ENCODE results near the gene PDCD1LG2. TPM values are rescaled to one million over a fixed set of nuclear protein-coding genes. Genes with fewer than 3 reads are reported as not detected.

PDCD1LG2 gene
- total RNA-seq, 4 donors from 2014 or later: 0.47 to 4.6 (median 2.4) TPM

DNA sequence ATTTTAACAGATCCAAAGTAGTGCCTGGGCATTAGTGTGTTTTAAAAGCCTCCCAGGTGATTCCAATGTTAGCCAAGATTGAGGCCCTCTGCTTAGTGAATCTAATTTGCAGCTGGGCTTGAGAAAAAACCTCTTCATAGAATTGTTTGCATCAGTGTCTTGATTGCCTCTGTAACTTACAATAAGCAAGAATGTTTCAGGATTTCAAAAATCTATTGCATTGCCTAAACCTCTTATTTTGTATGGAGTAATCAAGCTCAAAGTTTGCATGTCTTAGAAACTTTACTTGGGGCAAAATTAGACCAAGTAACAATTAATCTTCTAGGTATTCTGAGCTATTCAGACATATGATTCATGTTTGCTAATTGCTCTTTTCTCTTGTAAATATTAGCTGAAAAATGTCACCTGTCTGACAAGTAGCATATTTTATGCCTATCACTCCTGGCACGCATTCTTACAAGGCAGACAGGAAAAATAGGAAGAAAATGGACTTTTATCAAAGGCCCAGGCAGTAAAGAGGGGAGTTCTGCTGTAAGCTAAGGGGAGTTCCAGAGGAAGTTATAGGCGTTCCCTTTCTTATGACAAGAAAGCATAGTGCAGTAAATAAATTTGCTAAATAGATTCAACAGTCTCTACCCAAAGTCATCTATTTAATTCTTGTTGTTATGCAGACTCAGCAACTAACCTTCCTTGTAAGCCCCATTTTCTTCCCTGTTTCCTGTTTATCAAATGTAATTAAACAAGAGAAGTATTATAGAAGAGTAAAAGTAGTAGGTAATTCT is 21.0 kb downstream of the PDCD1LG2 start:
- Histone ChIP-seq H3K4me3 (no peak overlapping the region), H3K9me3 (no peaks in the 10 kb centered on the region), H3K36me3 (peaks cover 0 to 3% of the 10 kb centered on the region in 2 donors), H3K27me3 (no peaks in the 10 kb centered on the region), H3K27ac (no peak overlapping the region), H3K4me1 (no peaks in the 10 kb centered on the region)
- ATAC-seq: no peak
- TF ChIP-seq, protein P1, sequence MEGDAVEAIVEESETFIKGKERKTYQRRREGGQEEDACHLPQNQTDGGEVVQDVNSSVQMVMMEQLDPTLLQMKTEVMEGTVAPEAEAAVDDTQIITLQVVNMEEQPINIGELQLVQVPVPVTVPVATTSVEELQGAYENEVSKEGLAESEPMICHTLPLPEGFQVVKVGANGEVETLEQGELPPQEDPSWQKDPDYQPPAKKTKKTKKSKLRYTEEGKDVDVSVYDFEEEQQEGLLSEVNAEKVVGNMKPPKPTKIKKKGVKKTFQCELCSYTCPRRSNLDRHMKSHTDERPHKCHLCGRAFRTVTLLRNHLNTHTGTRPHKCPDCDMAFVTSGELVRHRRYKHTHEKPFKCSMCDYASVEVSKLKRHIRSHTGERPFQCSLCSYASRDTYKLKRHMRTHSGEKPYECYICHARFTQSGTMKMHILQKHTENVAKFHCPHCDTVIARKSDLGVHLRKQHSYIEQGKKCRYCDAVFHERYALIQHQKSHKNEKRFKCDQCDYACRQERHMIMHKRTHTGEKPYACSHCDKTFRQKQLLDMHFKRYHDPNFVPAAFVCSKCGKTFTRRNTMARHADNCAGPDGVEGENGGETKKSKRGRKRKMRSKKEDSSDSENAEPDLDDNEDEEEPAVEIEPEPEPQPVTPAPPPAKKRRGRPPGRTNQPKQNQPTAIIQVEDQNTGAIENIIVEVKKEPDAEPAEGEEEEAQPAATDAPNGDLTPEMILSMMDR (IDR thresholded peaks at IDR 0.05): no peak
- TF ChIP-seq POLR2AphosphoS5 (IDR thresholded peaks at IDR 0.05) (no peak), POLR2A (IDR thresholded peaks at IDR 0.05) (no peak), EP300 (IDR thresholded peaks at IDR 0.05) (no peak)
- 28 to 63% methylated on average over 2 of the region's 2 CpGs for WGBS, 2 donors (ENCODE audit: low coverage in 1 of 2)

DNA sequence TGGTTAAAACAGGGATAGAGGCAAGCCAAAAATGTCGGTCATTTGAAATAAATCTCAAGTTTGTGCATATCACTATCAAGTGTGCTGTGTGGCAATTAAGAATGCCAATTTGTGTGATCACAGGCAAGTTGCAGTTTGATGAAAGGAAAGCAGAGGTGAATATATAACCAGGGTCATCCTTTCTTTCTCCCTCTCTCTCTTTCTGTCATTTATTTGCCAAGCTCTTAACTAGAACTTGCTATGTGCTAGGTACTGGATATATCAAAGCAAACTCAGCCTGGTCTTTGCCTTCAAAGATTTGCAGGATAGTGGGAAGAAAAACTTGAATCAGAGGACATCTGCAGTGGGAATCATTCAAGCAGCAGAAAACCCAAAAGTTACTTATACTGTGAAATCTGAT is 22.0 kb downstream of the PDCD1LG2 start:
- Histone ChIP-seq H3K27ac (no peak overlapping the region), H3K4me3 (no peak overlapping the region), H3K4me1 (no peaks in the 10 kb centered on the region), H3K27me3 (no peaks in the 10 kb centered on the region), H3K36me3 (peaks cover 0 to 3% of the 10 kb centered on the region in 2 donors), H3K9me3 (no peaks in the 10 kb centered on the region)
- no peak for TF ChIP-seq POLR2A (IDR thresholded peaks at IDR 0.05)
- TF ChIP-seq, protein P1 (IDR thresholded peaks at IDR 0.05): no peak
- no peak for TF ChIP-seq POLR2AphosphoS5 (IDR thresholded peaks at IDR 0.05)
- WGBS, 2 donors (ENCODE audit: low coverage in 1 of 2): 80 to 100% methylated on average over 1 of the region's 1 CpG
- ATAC-seq: no peak

DNA sequence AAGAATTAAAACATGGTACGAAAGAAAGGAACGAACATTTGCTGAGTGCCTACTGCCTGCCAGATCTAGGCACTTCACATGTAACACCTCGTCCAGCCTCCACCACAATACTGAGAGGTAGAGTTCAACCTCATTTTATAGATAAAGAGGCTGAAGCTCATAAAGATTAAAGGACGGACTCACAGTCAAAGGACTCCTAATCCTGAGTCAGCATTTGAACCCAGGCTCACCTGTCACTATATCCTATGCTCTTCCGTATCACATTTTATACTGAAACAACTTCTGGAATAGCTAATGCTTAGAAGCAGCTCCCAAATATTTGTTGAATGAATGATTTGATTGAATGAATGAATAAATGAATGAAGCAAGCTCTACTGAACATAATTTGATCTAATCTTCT is 22.5 kb downstream of the PDCD1LG2 start:
- Histone ChIP-seq H3K27me3 (no peaks in the 10 kb centered on the region), H3K4me3 (no peak overlapping the region), H3K27ac (no peak overlapping the region), H3K4me1 (no peaks in the 10 kb centered on the region), H3K36me3 (peaks cover 0 to 3% of the 10 kb centered on the region in 2 donors), H3K9me3 (no peaks in the 10 kb centered on the region)
- TF ChIP-seq POLR2A (IDR thresholded peaks at IDR 0.05): no peak
- no peak for TF ChIP-seq POLR2AphosphoS5 (IDR thresholded peaks at IDR 0.05)
- TF ChIP-seq EP300 (IDR thresholded peaks at IDR 0.05): no peak
- TF ChIP-seq, protein P1 (IDR thresholded peaks at IDR 0.05): no peak
- ATAC-seq: no peak
- WGBS, 2 donors (ENCODE audit: low coverage in 1 of 2): 95 to 97% methylated on average over 3 to 5 of the region's 5 CpGs

DNA sequence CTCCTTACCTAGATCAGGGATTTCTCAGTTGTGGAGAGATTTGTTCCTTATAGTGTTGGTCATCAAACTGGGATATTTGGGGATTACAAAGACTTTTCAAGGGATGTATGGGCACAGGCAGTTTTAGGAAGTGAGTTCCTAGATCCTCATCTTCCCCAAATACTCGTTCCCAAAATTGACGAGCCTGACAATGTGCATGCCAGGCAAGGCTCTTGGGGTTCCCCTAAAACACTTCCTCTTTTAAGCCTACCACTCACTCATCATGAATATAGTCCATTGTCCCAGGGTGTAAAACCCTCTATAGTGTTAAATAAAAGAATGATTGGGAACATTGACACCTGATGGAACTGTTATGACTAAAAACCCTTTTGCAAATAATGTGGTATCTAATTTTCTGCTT is 26.4 kb downstream of the PDCD1LG2 start:
- ATAC-seq: no peak
- Histone ChIP-seq H3K9me3 (no peaks in the 10 kb centered on the region), H3K4me3 (no peak overlapping the region), H3K27ac (no peak overlapping the region), H3K36me3 (peaks cover 0 to 3% of the 10 kb centered on the region in 2 donors), H3K27me3 (no peaks in the 10 kb centered on the region), H3K4me1 (no peaks in the 10 kb centered on the region)
- TF ChIP-seq, protein P1 (IDR thresholded peaks at IDR 0.05): no peak
- TF ChIP-seq EP300 (IDR thresholded peaks at IDR 0.05): no peak
- 86% methylated on average over 2 of the region's 2 CpGs; no CpG with 5 or more reads in 1 of the 2 donors for WGBS, 2 donors (ENCODE audit: low coverage in 1 of 2)

Measured in gastroesophageal sphincter (tissue), 4 donors.